ENCODE measurements around the gene AK5.

- TF ChIP-seq EZH2 (IDR thresholded peaks at IDR 0.05; ENCODE audit: low read depth, unreplicated experiment) (no peak), CTCF (conservative IDR thresholded peaks at IDR 0.05; ENCODE audit: low read depth in 2 of 2) (no peak), POLR2AphosphoS5 (IDR thresholded peaks at IDR 0.05; ENCODE audit: low read depth) (no peak), EZH2phosphoT487 (IDR thresholded peaks at IDR 0.05; ENCODE audit: unreplicated experiment) (no peak), JUNB (IDR thresholded peaks at IDR 0.05; ENCODE audit: unreplicated experiment) (no peak)
- TF ChIP-seq, protein P1, sequence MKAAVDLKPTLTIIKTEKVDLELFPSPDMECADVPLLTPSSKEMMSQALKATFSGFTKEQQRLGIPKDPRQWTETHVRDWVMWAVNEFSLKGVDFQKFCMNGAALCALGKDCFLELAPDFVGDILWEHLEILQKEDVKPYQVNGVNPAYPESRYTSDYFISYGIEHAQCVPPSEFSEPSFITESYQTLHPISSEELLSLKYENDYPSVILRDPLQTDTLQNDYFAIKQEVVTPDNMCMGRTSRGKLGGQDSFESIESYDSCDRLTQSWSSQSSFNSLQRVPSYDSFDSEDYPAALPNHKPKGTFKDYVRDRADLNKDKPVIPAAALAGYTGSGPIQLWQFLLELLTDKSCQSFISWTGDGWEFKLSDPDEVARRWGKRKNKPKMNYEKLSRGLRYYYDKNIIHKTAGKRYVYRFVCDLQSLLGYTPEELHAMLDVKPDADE (IDR thresholded peaks at IDR 0.05) = no peak
Observed at GRCh38 chr1:77494026-77494425, 212.2 kb downstream of the AK5 start.

All from GM23338 (cell line).